Peyer's patch (tissue), 4 donors: ENCODE data around the gene OTX2. TPM values are rescaled to one million over a fixed set of nuclear protein-coding genes. Genes with fewer than 3 reads are reported as not detected.

Experiments used
- DNase-seq, 3 donors: peaks; one replicate each; pipeline ENCODE4 v3.0.0-alpha.2; 2017 to 2019
- H3K27ac ChIP-seq, 4 donors: fragments of 200-600 bp; sonication (generic); one replicate each; pipeline ENCODE4 v1.5.1; 2016 to 2019
- H3K27me3 ChIP-seq, 2 donors: fragments of 200-600 bp; sonication (generic); one replicate each; pipeline ENCODE4 v1.5.1; 2019
- H3K36me3 ChIP-seq, 3 donors: fragments of 200-600 bp; sonication (generic); one replicate each; pipeline ENCODE4 v1.5.1; 2016 to 2019
- H3K4me1 ChIP-seq, 4 donors: fragments of 200-600 bp; sonication (generic); one replicate each; pipeline ENCODE4 v1.5.1; 2016 to 2019
- H3K4me3 ChIP-seq, 4 donors: fragments of 200-600 bp; sonication (generic); 1 replicate in 3 of 4; 2 replicates in 1 of 4; pipeline ENCODE4 v1.5.1; 2016 to 2019; ENCODE audit warnings: mild to moderate bottlenecking in 1 of 4
- H3K9me3 ChIP-seq, 4 donors: fragments of 200-600 bp; sonication (generic); one replicate each; pipeline ENCODE4 v1.5.1; 2016 to 2019; ENCODE audit warnings: mild to moderate bottlenecking in 1 of 4
- CTCF ChIP-seq, 6 experiments: fragments of 450-650 bp in 4 of 6; fragments of 200-600 bp in 2 of 6; sonication (generic) in 1 of 6; IDR thresholded peaks; one replicate each; pipeline ENCODE4 v1.5.1; 2017 to 2019; ENCODE audit warnings: antibody characterized with exemption in 6 of 6, mild to moderate bottlenecking in 3 of 6, moderate library complexity in 1 of 6
- POLR2A ChIP-seq, 2 donors: fragments of 450-650 bp; IDR thresholded peaks; one replicate each; pipeline ENCODE4 v1.5.1; 2017; ENCODE audit warnings: antibody characterized with exemption in 2 of 2, mild to moderate bottlenecking in 2 of 2, moderate library complexity in 2 of 2
- total RNA-seq, 4 donors: library from RNA; depleted of rRNA; stranded (reverse); fragments of >200 nt; gene quantifications; one replicate each; pipeline ENCODE4 v1.1.0, GENCODE V29; 2016

Gene OTX2
- total RNA-seq, 4 donors from 2014 or later = not detected

DNA sequence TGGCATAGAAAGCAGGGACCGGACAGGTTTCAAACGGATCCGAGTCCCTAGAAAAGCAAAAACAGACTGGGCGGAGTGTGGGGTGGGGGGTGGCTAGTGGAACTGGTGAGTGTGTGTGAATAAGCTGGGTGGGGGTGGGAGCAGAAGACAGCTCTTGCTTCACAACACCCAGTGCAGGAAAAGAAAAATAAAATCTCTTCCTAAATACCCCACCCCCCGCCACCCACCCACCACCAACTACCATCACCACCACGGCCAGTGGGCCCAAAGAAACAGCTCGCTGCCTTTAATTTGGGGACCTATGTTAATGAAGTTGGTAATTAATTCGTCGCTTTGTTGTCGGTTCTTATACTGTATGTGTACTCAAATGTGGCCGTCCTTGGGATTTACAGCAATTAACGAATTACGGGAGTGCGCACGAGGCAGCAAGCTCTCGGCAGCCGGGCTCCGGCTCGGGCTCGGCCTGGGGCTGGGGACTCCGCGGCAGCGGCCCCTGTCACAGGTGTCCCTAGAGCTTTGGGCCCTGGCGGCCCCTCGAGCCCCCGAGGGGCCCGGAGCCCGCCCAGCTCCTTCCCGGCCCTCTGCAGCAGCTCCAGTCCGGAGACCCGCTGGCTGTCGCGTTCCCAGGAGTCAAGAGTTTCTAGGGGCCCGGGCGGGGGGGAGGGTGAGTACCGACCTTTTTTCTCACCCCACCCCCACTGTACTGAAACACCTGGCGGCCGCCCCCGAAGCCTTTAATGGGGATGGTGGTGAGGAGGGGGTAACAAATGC, 1.5 kb upstream of the OTX2 start:
- TF ChIP-seq CTCF (IDR thresholded peaks at IDR 0.05) (no peak), POLR2A (IDR thresholded peaks at IDR 0.05) (no peak)
- Histone ChIP-seq H3K4me1 (peaks cover 0 to 21% (median 0%) of the 10 kb centered on the region in 4 donors), H3K36me3 (no peaks in the 10 kb centered on the region), H3K4me3 (no peak overlapping the region), H3K27ac (no peak overlapping the region), H3K27me3 (peaks cover 0 to 63% of the 10 kb centered on the region in 2 donors), H3K9me3 (no peaks in the 10 kb centered on the region)
- DNase-seq = no peak

DNA sequence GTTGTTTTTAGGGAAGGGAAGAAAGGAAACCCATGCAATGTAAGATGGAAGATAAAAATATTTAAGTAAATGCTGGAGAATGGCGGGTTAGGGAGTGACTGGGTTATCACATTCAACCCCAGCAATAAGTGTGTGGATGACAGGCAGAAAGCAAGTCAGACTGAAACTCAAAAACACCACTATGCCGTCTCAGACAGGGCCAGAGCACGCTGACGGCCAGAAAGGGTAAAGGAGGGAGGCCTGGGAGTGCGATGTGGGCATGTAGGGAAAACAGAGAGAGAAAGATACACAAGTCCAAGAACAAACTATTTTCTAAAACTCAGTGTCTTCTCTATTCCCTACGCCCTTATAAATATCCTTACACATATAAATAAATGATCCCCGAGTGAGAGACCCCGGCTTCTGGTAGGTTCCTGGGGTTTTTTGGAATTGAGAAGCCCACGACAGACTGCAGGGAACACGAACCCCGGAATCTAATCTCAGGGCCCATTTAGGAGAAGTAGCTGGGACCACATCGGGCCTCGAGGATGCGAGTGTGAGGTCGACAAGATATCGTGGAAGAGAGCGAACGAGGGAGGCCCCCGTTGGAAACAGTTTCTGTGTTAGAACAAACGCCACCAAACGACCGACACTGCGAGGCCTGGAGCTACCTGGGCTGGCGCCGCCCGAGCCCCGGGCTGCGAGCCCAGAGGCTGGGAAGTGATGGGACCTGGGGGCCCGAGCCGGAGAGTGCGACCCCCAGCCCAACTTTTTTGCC, 735 bp upstream of the OTX2 start:
- no peak for TF ChIP-seq POLR2A (IDR thresholded peaks at IDR 0.05)
- Histone ChIP-seq H3K4me3 (no peak overlapping the region), H3K36me3 (no peaks in the 10 kb centered on the region), H3K4me1 (peaks cover 0 to 21% (median 0%) of the 10 kb centered on the region in 4 donors), H3K27me3 (peaks cover 0 to 62% of the 10 kb centered on the region in 2 donors), H3K27ac (no peak overlapping the region), H3K9me3 (no peaks in the 10 kb centered on the region)
- no peak for DNase-seq

DNA sequence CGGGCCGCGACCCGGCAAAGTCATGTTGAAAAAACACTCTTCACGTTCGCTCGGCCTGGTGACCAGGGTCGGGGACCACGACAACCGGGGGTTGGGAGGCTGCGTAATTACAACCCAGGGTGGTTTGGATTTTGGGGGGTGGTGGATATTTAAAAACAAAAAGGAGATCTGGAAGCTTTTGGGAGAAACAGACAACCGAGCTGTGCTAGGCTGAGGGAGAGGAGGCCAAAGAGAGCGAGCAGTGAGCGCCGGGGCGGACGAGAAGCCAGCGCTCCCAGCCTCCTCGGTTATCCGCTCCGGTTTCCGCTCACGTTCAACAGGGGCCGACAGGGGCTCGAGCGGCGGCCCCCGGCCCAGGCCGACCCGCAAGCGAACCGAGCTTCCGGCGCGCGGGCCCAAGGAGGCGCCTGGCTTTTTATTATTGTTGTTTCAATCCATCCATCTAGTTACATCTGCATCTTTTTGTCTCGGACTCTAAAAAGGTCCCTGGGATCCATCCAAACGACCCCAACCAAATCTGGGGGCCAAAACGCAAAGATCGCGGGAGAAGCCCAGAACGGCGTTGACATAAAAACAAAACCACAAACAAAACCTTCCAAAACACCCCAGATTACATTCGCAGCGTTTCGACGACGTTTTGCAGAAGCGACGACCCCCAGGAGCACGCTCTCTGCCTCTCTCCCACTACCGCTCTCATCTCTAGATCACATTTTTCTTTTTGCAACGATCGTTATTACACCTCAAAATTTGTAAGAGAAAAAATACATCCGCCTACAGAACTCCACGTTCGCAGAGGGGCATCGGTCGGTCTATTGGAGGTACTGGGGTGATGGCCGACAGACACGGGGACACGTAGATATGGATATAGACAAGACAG, 771 bp downstream of the OTX2 start:
- Histone ChIP-seq H3K4me1 (peaks cover 0 to 21% (median 0%) of the 10 kb centered on the region in 4 donors), H3K36me3 (no peaks in the 10 kb centered on the region), H3K4me3 (no peak overlapping the region), H3K27ac (no peak overlapping the region), H3K9me3 (no peaks in the 10 kb centered on the region), H3K27me3 (peaks cover 0 to 76% of the 10 kb centered on the region in 2 donors)
- TF ChIP-seq CTCF (IDR thresholded peaks at IDR 0.05) (no peak), POLR2A (IDR thresholded peaks at IDR 0.05) (no peak)
- DNase-seq = no peak

- DNase-seq = peak in 1 of 3 donors; percentile 45
- TF ChIP-seq CTCF (IDR thresholded peaks at IDR 0.05) (no peak), POLR2A (IDR thresholded peaks at IDR 0.05) (no peak)
- Histone ChIP-seq H3K4me3 (peak overlapping the region in 1 of 4 donors; percentile 12), H3K27me3 (peaks cover 0 to 76% of the 10 kb centered on the region in 2 donors), H3K9me3 (no peaks in the 10 kb centered on the region), H3K36me3 (no peaks in the 10 kb centered on the region), H3K4me1 (peaks cover 0 to 21% (median 0%) of the 10 kb centered on the region in 4 donors), H3K27ac (no peak overlapping the region)
Measured at GRCh38 chr14:56808383-56809269, 1.7 kb downstream of the OTX2 start.

DNA sequence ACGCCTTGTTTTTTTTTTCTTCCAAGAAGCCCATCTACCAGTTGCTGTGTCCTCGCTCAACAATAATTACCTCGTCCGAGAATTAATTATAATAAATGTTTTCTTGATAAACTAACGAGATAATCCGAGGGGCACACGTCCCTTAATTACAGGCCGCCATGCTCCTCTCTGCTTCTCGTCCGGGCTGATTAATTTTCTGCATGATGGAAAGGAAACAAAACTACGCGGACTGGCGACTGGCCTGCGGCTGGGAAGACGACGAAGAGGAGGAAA, 2.2 kb downstream of the OTX2 start:
- no peak for DNase-seq
- no peaks in the 10 kb centered on the region for H3K36me3 ChIP-seq
- TF ChIP-seq POLR2A (IDR thresholded peaks at IDR 0.05) (no peak), CTCF (IDR thresholded peaks at IDR 0.05) (no peak)
- H3K27ac ChIP-seq = no peak overlapping the region
- H3K4me3 ChIP-seq = peak overlapping the region in 1 of 4 donors; percentile 12
- H3K27me3 ChIP-seq = peaks cover 0 to 80% of the 10 kb centered on the region in 2 donors
- peaks cover 0 to 21% (median 0%) of the 10 kb centered on the region in 4 donors for H3K4me1 ChIP-seq
- no peaks in the 10 kb centered on the region for H3K9me3 ChIP-seq
